Upper lobe of right lung (tissue), 1 donor: Measurements from ENCODE around the gene TMPRSS11A. TPM values are rescaled to one million over a fixed set of nuclear protein-coding genes. Genes with fewer than 3 reads are reported as not detected.

Experiments used
- ATAC-seq: fragments of 200-7000 bp; cut with Tn5 transposase; one replicate; pipeline ENCODE4 v1.9.1; 2020; ENCODE audit warnings: mild to moderate bottlenecking, moderate library complexity
- DNase-seq: peaks from one replicate; pipeline ENCODE4 v3.0.0-alpha.2; 2020
- H3K27ac ChIP-seq: fragments of 200-600 bp; one replicate; pipeline ENCODE4 v1.8.0; 2022
- H3K27me3 ChIP-seq: fragments of 200-600 bp; one replicate; pipeline ENCODE4 v1.8.0; 2022; ENCODE audit warnings: mild to moderate bottlenecking
- H3K36me3 ChIP-seq: fragments of 200-600 bp; one replicate; pipeline ENCODE4 v1.8.0; 2022
- H3K4me1 ChIP-seq: fragments of 200-600 bp; one replicate; pipeline ENCODE4 v1.8.0; 2022
- H3K4me3 ChIP-seq: fragments of 200-600 bp; one replicate; pipeline ENCODE4 v1.8.0; 2022; ENCODE audit warnings: mild to moderate bottlenecking
- H3K9me3 ChIP-seq: fragments of 200-600 bp; one replicate; pipeline ENCODE4 v1.8.0; 2022
- intact Hi-C: fragments of 100-400 bp; cut with DNase I; formaldehyde crosslinking; loops from one replicate; pipeline ENCODE4 v1.11.0; 2022
- total RNA-seq: library from RNA; stranded (reverse); fragmentation: NEBNext Ultra II Directional; extraction: Animal tissue kit (Norgen Biotek cat#: 25700); gene quantifications from one replicate; pipeline ENCODE4 v1.2.1, GENCODE V29; 2021
- TF ChIP-seq, protein P1 (sequence below): fragments of 200-600 bp; IDR thresholded peaks from one replicate; pipeline ENCODE4 v1.8.0; 2022; ENCODE audit warnings: antibody characterized with exemption
- donor health status: DM: no; HTN: yes; CAD: no; lungs with severe emphysema.

TMPRSS11A gene
- total RNA-seq, 1 donor from 2014 or later: not detected

DNA sequence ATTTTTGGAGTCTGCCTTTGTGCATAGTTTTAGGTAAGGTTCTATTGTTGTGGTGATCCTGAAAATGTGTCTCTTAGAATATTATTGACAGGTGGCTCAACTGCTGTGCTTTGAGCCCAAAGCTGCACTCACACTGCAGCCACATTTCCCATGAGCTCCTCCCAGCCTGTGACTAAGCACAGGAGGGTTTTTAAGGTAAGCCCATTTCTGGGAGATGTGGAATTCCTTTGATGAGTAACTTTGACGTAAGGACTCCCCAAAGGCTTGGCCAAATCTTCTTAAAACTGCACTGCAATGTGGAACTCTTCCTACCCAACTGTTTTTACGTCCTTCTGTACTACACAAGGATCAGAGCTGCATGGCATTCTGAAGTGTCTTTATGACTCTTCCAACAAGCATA lies 20.0 kb upstream of the TMPRSS11A start:
- Histone ChIP-seq H3K36me3 (no peaks in the 10 kb centered on the region), H3K4me3 (no peak overlapping the region), H3K27me3 (no peaks in the 10 kb centered on the region), H3K27ac (no peak overlapping the region), H3K4me1 (no peaks in the 10 kb centered on the region), H3K9me3 (no peaks in the 10 kb centered on the region)
- ATAC-seq: no peak
- TF ChIP-seq, protein P1, sequence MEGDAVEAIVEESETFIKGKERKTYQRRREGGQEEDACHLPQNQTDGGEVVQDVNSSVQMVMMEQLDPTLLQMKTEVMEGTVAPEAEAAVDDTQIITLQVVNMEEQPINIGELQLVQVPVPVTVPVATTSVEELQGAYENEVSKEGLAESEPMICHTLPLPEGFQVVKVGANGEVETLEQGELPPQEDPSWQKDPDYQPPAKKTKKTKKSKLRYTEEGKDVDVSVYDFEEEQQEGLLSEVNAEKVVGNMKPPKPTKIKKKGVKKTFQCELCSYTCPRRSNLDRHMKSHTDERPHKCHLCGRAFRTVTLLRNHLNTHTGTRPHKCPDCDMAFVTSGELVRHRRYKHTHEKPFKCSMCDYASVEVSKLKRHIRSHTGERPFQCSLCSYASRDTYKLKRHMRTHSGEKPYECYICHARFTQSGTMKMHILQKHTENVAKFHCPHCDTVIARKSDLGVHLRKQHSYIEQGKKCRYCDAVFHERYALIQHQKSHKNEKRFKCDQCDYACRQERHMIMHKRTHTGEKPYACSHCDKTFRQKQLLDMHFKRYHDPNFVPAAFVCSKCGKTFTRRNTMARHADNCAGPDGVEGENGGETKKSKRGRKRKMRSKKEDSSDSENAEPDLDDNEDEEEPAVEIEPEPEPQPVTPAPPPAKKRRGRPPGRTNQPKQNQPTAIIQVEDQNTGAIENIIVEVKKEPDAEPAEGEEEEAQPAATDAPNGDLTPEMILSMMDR: no peak
- intact Hi-C loops: no loop called here
- DNase-seq: no peak

DNA sequence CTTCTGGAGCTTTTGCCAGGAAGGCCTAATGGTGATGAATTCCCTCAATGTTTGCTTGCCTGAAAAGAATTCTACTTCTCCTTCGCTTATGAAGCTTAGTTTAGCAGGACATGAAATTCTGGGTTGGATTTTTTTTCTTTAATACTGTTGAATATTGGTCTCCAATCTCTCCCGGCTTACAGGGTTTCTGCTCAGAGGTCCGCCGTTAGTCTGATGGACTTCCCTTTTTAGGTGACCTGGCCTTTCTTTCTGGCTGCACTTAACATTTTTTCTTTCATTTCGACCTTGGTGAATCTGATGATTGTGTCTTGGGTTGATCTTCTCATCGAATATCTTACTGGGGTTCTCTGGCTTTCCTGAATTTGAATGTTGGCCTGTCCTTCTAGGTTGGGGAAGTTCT lies 17.2 kb upstream of the TMPRSS11A start:
- no peaks in the 10 kb centered on the region for H3K36me3 ChIP-seq
- TF ChIP-seq, protein P1: no peak
- DNase-seq (no peak), ATAC-seq (no peak)
- no peaks in the 10 kb centered on the region for H3K27me3 ChIP-seq
- intact Hi-C loops: no loop called here
- no peaks in the 10 kb centered on the region for H3K4me1 ChIP-seq
- H3K4me3 ChIP-seq: no peak overlapping the region
- no peak overlapping the region for H3K27ac ChIP-seq
- H3K9me3 ChIP-seq: no peaks in the 10 kb centered on the region

DNA sequence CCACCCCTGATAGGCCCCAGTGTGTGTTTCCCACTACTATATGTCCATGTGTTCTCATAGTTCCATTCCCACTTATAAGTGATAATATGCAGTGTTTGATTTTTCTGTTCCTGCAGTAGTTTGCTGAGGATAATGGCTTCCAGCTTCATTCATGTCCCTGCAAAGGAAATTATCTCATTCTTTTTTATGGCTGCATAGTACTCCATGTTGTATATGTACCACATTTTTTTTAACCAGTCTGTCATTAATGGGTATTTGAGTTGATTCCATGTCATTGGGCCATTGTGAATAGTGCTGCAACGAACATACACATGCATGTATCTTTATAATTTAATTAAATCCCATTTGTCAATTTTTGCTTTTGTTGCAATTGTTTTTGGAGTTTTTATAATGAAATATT lies 10.3 kb upstream of the TMPRSS11A start:
- ATAC-seq: no peak
- Histone ChIP-seq H3K36me3 (no peaks in the 10 kb centered on the region), H3K27ac (no peak overlapping the region), H3K4me3 (no peak overlapping the region), H3K9me3 (no peaks in the 10 kb centered on the region), H3K4me1 (no peaks in the 10 kb centered on the region), H3K27me3 (no peaks in the 10 kb centered on the region)
- intact Hi-C loops: no loop called here
- no peak for DNase-seq
- TF ChIP-seq, protein P1: no peak

DNA sequence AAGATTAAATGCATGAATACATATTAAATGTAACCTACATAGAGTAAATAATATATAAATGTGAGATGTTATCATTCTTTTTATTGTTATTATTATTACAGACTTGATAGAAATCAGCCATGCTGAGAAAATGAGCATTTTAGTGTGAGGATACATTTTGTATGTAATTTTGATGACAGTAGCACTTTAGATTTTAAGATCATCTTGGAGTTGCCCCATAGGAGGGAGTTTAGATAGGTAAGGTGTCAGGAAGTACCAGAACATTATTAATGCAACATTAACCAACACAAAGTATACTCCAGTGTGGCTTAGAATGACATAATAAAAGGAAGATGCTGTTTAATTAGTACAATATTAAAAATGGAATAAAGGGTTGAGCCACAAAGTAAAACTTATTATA lies 8.4 kb downstream of the TMPRSS11A start:
- Histone ChIP-seq H3K4me1 (no peaks in the 10 kb centered on the region), H3K27me3 (no peaks in the 10 kb centered on the region), H3K27ac (no peak overlapping the region), H3K4me3 (no peak overlapping the region), H3K36me3 (no peaks in the 10 kb centered on the region), H3K9me3 (no peaks in the 10 kb centered on the region)
- intact Hi-C loops: no loop called here
- DNase-seq (no peak), ATAC-seq (no peak)
- TF ChIP-seq, protein P1: no peak

DNA sequence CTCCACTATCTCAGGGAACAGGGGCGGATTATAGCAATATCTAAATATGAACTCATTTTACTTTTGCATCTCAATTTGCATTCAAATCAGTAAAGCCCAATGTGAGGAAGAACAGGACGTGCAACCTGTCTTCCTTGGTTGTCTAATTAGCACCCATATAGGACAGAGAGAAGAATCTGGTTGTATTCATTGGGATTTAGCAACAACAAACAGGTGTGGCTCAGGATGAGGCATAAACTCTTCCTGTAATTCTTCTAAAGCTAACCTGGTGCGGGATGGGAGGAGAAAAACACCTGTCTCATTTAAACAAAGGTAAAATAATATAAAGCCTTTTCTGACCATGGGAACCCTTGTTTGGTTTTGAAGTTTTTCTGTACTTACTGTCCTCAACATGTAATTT lies 22.2 kb downstream of the TMPRSS11A start:
- intact Hi-C loops: no loop called here
- TF ChIP-seq, protein P1: no peak
- H3K27ac ChIP-seq: no peak overlapping the region
- H3K27me3 ChIP-seq: no peaks in the 10 kb centered on the region
- ATAC-seq (no peak), DNase-seq (no peak)
- H3K4me1 ChIP-seq: no peaks in the 10 kb centered on the region
- no peaks in the 10 kb centered on the region for H3K9me3 ChIP-seq
- H3K4me3 ChIP-seq: no peak overlapping the region
- H3K36me3 ChIP-seq: no peaks in the 10 kb centered on the region

DNA sequence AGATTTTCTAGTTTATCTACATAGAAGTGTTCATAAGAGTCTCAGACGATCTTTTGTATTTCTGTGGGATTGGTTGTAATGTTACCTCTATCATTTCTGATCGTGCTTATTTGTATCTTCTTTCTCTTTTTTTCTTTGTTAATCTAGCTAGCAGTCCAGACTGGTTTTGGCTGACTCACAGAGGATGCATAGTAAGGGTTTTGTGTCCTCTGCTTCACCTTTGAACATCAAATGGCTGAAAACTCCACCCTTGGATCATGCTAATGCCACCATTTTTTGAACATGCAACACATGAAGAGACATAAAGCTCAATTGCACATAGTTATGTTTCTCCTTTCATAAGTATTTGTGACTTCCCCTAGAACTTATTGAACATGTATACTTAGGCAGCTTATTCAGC lies 22.8 kb downstream of the TMPRSS11A start:
- TF ChIP-seq, protein P1: no peak

More for the DNA sequence above, 22.8 kb downstream of the TMPRSS11A start:
- Histone ChIP-seq H3K36me3 (no peaks in the 10 kb centered on the region), H3K9me3 (no peaks in the 10 kb centered on the region), H3K27ac (no peak overlapping the region), H3K4me3 (no peak overlapping the region), H3K4me1 (no peaks in the 10 kb centered on the region), H3K27me3 (no peaks in the 10 kb centered on the region)
- no peak for DNase-seq
- ATAC-seq: no peak
- intact Hi-C loops: no loop called here
